ENCODE results near the gene RUNX3.

RUNX3 gene

GRCh38 chr1:24972221-24972914 lies 42.3 kb upstream of the RUNX3 start:
- no peaks in the 10 kb centered on the region for H4K20me1 ChIP-seq (ENCODE audit: low read depth, low read length)
- no peak overlapping the region for H3K4me3 ChIP-seq (ENCODE audit: insufficient read depth, low read length, poor library complexity, severe bottlenecking)
- H3K9ac ChIP-seq (ENCODE audit: low read length) = no peak overlapping the region
- H3K79me2 ChIP-seq (ENCODE audit: insufficient read depth, low read length) = no peaks in the 10 kb centered on the region
- peaks cover 7% of the 10 kb centered on the region; the same call in 1 of the 2 replicates for H3K27me3 ChIP-seq (ENCODE audit: low read length)
- H3K27ac ChIP-seq (ENCODE audit: low read depth, low read length) = no peak overlapping the region
- H3F3A ChIP-seq (ENCODE audit: insufficient read depth) = no peaks in the 10 kb centered on the region
- H3K4me2 ChIP-seq (ENCODE audit: low read depth, low read length, poor library complexity, severe bottlenecking) = no peak overlapping the region
- no peaks in the 10 kb centered on the region for H3K36me3 ChIP-seq (ENCODE audit: low read length)
- H3K9me3 ChIP-seq (ENCODE audit: insufficient read depth, low read length) = peaks cover 12% of the 10 kb centered on the region; the same call in 1 of the 2 replicates
- TF ChIP-seq, protein P1, sequence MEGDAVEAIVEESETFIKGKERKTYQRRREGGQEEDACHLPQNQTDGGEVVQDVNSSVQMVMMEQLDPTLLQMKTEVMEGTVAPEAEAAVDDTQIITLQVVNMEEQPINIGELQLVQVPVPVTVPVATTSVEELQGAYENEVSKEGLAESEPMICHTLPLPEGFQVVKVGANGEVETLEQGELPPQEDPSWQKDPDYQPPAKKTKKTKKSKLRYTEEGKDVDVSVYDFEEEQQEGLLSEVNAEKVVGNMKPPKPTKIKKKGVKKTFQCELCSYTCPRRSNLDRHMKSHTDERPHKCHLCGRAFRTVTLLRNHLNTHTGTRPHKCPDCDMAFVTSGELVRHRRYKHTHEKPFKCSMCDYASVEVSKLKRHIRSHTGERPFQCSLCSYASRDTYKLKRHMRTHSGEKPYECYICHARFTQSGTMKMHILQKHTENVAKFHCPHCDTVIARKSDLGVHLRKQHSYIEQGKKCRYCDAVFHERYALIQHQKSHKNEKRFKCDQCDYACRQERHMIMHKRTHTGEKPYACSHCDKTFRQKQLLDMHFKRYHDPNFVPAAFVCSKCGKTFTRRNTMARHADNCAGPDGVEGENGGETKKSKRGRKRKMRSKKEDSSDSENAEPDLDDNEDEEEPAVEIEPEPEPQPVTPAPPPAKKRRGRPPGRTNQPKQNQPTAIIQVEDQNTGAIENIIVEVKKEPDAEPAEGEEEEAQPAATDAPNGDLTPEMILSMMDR (IDR thresholded peaks at IDR 0.05; ENCODE audit: insufficient read depth, low read length, poor library complexity, severe bottlenecking) = no peak
- no peak for TF ChIP-seq EZH2phosphoT487 (conservative IDR thresholded peaks at IDR 0.05; ENCODE audit: low read length)
- H2AFZ ChIP-seq (ENCODE audit: low read depth, low read length, severe bottlenecking) = no peak overlapping the region
- no peaks in the 10 kb centered on the region for H3K9me2 ChIP-seq (replicated peaks; ENCODE audit: insufficient read depth, low read length)

GRCh38 chr1:24970926-24971875 lies 41.1 kb upstream of the RUNX3 start:
- Histone ChIP-seq H3F3A (ENCODE audit: insufficient read depth) (no peaks in the 10 kb centered on the region), H3K36me3 (ENCODE audit: low read length) (no peaks in the 10 kb centered on the region), H4K20me1 (ENCODE audit: low read depth, low read length) (no peaks in the 10 kb centered on the region), H3K9me3 (ENCODE audit: insufficient read depth, low read length) (peaks cover 9% of the 10 kb centered on the region; the same call in 1 of the 2 replicates), H3K27me3 (ENCODE audit: low read length) (peaks cover 5% of the 10 kb centered on the region; the same call in 1 of the 2 replicates), H2AFZ (ENCODE audit: low read depth, low read length, severe bottlenecking) (no peak overlapping the region), H3K79me2 (ENCODE audit: insufficient read depth, low read length) (no peaks in the 10 kb centered on the region), H3K9ac (ENCODE audit: low read length) (no peak overlapping the region), H3K27ac (ENCODE audit: low read depth, low read length) (no peak overlapping the region), H3K4me2 (ENCODE audit: low read depth, low read length, poor library complexity, severe bottlenecking) (no peak overlapping the region), H3K9me2 (replicated peaks; ENCODE audit: insufficient read depth, low read length) (no peaks in the 10 kb centered on the region), H3K4me3 (ENCODE audit: insufficient read depth, low read length, poor library complexity, severe bottlenecking) (no peak overlapping the region)
- TF ChIP-seq EZH2phosphoT487 (conservative IDR thresholded peaks at IDR 0.05; ENCODE audit: low read length) = no peak
- TF ChIP-seq, protein P1 (IDR thresholded peaks at IDR 0.05; ENCODE audit: insufficient read depth, low read length, poor library complexity, severe bottlenecking) = no peak

GRCh38 chr1:24970399-24970753 lies 40.3 kb upstream of the RUNX3 start:
- Histone ChIP-seq H3F3A (ENCODE audit: insufficient read depth) (no peaks in the 10 kb centered on the region), H3K36me3 (ENCODE audit: low read length) (no peaks in the 10 kb centered on the region), H3K4me3 (ENCODE audit: insufficient read depth, low read length, poor library complexity, severe bottlenecking) (no peak overlapping the region), H2AFZ (ENCODE audit: low read depth, low read length, severe bottlenecking) (no peak overlapping the region), H3K27me3 (ENCODE audit: low read length) (peaks cover 2% of the 10 kb centered on the region; the same call in 1 of the 2 replicates), H3K4me2 (ENCODE audit: low read depth, low read length, poor library complexity, severe bottlenecking) (no peak overlapping the region), H3K27ac (ENCODE audit: low read depth, low read length) (no peak overlapping the region), H3K9me3 (ENCODE audit: insufficient read depth, low read length) (peaks cover 3% of the 10 kb centered on the region; the same call in 1 of the 2 replicates), H4K20me1 (ENCODE audit: low read depth, low read length) (no peaks in the 10 kb centered on the region), H3K9me2 (replicated peaks; ENCODE audit: insufficient read depth, low read length) (no peaks in the 10 kb centered on the region), H3K9ac (ENCODE audit: low read length) (no peak overlapping the region), H3K79me2 (ENCODE audit: insufficient read depth, low read length) (no peaks in the 10 kb centered on the region)
- TF ChIP-seq, protein P1 (IDR thresholded peaks at IDR 0.05; ENCODE audit: insufficient read depth, low read length, poor library complexity, severe bottlenecking) = no peak
- no peak for TF ChIP-seq EZH2phosphoT487 (conservative IDR thresholded peaks at IDR 0.05; ENCODE audit: low read length)
